HepG2 (cell line): ENCODE measurements around the gene CARD8. TPM values are rescaled to one million over a fixed set of nuclear protein-coding genes. Genes with fewer than 3 reads are reported as not detected.

Experiments
- GFI1 ChIP-seq: sonication (generic); formaldehyde crosslinking; IDR thresholded peaks from 2 replicates; pipeline ENCODE4 v1.5.0; 2020; ENCODE audit warnings: missing genetic modification reagents, mild to moderate bottlenecking, borderline replicate concordance
- GMEB1 ChIP-seq: sonication (generic); formaldehyde crosslinking; IDR thresholded peaks from 2 replicates; pipeline ENCODE4 v1.5.1; 2020; ENCODE audit warnings: missing genetic modification reagents, mild to moderate bottlenecking, borderline replicate concordance
- HDAC2 ChIP-seq: sonication (generic); formaldehyde crosslinking; IDR thresholded peaks from 2 replicates; pipeline ENCODE4 v1.4.0; 2020; ENCODE audit warnings: missing genetic modification reagents
- NR3C1 ChIP-seq: sonication (generic); formaldehyde crosslinking; IDR thresholded peaks from 2 replicates; pipeline ENCODE4 v1.4.0; 2020; ENCODE audit warnings: missing genetic modification reagents
- PHF20 ChIP-seq: sonication (generic); formaldehyde crosslinking; IDR thresholded peaks from 2 replicates; pipeline ENCODE4 v1.5.0; 2020; ENCODE audit warnings: mild to moderate bottlenecking, missing genetic modification reagents
- RBM22 ChIP-seq: fragments of 200-400 bp; formaldehyde crosslinking; optimal IDR thresholded peaks from 2 replicates; pipeline ENCODE3; 2017; ENCODE audit warnings: mild to moderate bottlenecking, low read length, moderate library complexity
- SNAI1 ChIP-seq: sonication (generic); formaldehyde crosslinking; IDR thresholded peaks from 2 replicates; pipeline ENCODE4 v1.5.0; 2020; ENCODE audit warnings: mild to moderate bottlenecking, missing genetic modification reagents, borderline replicate concordance
- SP4 ChIP-seq: sonication (generic); formaldehyde crosslinking; IDR thresholded peaks from 2 replicates; pipeline ENCODE4 v1.8.1; 2023; ENCODE audit warnings: mild to moderate bottlenecking, missing genetic modification reagents
- SRF ChIP-seq: IDR thresholded peaks from 2 replicates; pipeline ENCODE4 v1.6.1; 2011; ENCODE audit warnings: mild to moderate bottlenecking, low read depth, low read length, moderate library complexity
- SRSF9 ChIP-seq: fragments of 200-400 bp; formaldehyde crosslinking; IDR thresholded peaks from 2 replicates; pipeline ENCODE4 v1.6.1; 2018; ENCODE audit warnings: borderline replicate concordance, mild to moderate bottlenecking, low read depth, low read length; ENCODE audit not compliant: insufficient read depth, poor library complexity, severe bottlenecking
- TFDP1 ChIP-seq: IDR thresholded peaks from 2 replicates; pipeline ENCODE4 v1.6.1; 2016; ENCODE audit warnings: missing compliant biosample characterization, missing genetic modification reagents, borderline replicate concordance
- ZFP1 ChIP-seq: IDR thresholded peaks from 2 replicates; pipeline ENCODE4 v1.6.1; 2016
- ZNF12 ChIP-seq: sonication (generic); formaldehyde crosslinking; IDR thresholded peaks from 2 replicates; pipeline ENCODE4 v1.5.0; 2020; ENCODE audit warnings: missing genetic modification reagents
- ZNF280B ChIP-seq: sonication (generic); formaldehyde crosslinking; IDR thresholded peaks from 2 replicates; pipeline ENCODE4 v1.5.0; 2020; ENCODE audit warnings: missing genetic modification reagents, mild to moderate bottlenecking, borderline replicate concordance
- ZNF496 ChIP-seq: sonication (generic); formaldehyde crosslinking; IDR thresholded peaks from 2 replicates; pipeline ENCODE4 v1.8.1; 2023; ENCODE audit warnings: mild to moderate bottlenecking, moderate library complexity, missing genetic modification reagents; ENCODE audit not compliant: insufficient replicate concordance
- ZNF597 ChIP-seq: sonication (generic); formaldehyde crosslinking; IDR thresholded peaks from 2 replicates; pipeline ENCODE4 v1.5.0; 2020; ENCODE audit warnings: missing genetic modification reagents
- ZNF605 ChIP-seq: sonication (generic); formaldehyde crosslinking; IDR thresholded peaks from 2 replicates; pipeline ENCODE4 v1.8.0; 2022; ENCODE audit warnings: mild to moderate bottlenecking, missing genetic modification reagents
- ZNF691 ChIP-seq: sonication (generic); formaldehyde crosslinking; IDR thresholded peaks from 2 replicates; pipeline ENCODE4 v1.4.0; 2020; ENCODE audit warnings: missing genetic modification reagents, low read depth, mild to moderate bottlenecking, borderline replicate concordance
- ZNF747 ChIP-seq: sonication (generic); formaldehyde crosslinking; IDR thresholded peaks from 2 replicates; pipeline ENCODE4 v1.8.1; 2023; ENCODE audit warnings: missing genetic modification reagents, mild to moderate bottlenecking, borderline replicate concordance
- ZXDC ChIP-seq: sonication (generic); formaldehyde crosslinking; IDR thresholded peaks from 2 replicates; pipeline ENCODE4 v1.5.0; 2020; ENCODE audit warnings: mild to moderate bottlenecking, missing genetic modification reagents
- polyA plus RNA-seq, 8 experiments: library from polyadenylated mRNA; depleted of rRNA in 3 of 8; stranded (reverse) in 7 of 8; unstranded in 1 of 8; fragments of >200 nt; fragmentation: Illumina TruSeq in 4 of 8; extraction: Trizol in 4 of 8; gene quantifications; 2 replicates each; pipeline versions ENCODE4 v1.2.1 to v1.2.3, GENCODE V29; 2011 to 2016; ENCODE audit warnings: low read depth in 4 of 8, missing spikeins in 1 of 8, mixed read lengths in 1 of 8; ENCODE audit not compliant: insufficient read depth in 1 of 8
- total RNA-seq, 5 experiments: library from RNA; depleted of rRNA; stranded (reverse); fragments of >200 nt; fragmentation: Illumina TruSeq; extraction: Trizol; gene quantifications; 2 replicates each; pipeline ENCODE4 v1.2.3, GENCODE V29; 2016; ENCODE audit warnings: low read depth in 1 of 5

Gene CARD8
- total and polyA plus RNA-seq, 2 of the 13 experiments (the other 11 are each of a cell fraction or from before 2014, with no cell fraction given): 15.0 to 19.2 TPM

GRCh38 chr19:48290771-48291488 lies 35.2 kb upstream of the CARD8 start (continued):
- 0 out of 2 replicates have a peak, but pooled peaks have one; percentile 4 for TF ChIP-seq HDAC2 (CRISPR knock-in tag)
- no peak for TF ChIP-seq SNAI1
- TF ChIP-seq RBM22: no peak
- TF ChIP-seq TFDP1: no peak
- no peak for TF ChIP-seq ZNF12
- no peak for TF ChIP-seq SRF
- no peak for TF ChIP-seq SRSF9
- no peak for TF ChIP-seq ZNF691 (CRISPR knock-in tag)
- no peak for TF ChIP-seq ZNF597 (CRISPR knock-in tag)
- no peak for TF ChIP-seq ZNF747 (CRISPR knock-in tag)
- no peak for TF ChIP-seq GMEB1 (CRISPR knock-in tag)
- no peak for TF ChIP-seq ZXDC (CRISPR knock-in tag)
- no peak for TF ChIP-seq PHF20
- TF ChIP-seq ZFP1: no peak
- TF ChIP-seq ZNF280B (CRISPR knock-in tag): no peak
- TF ChIP-seq GFI1 (CRISPR knock-in tag): 0 out of 2 replicates have a peak, but pooled peaks have one; percentile 17
- TF ChIP-seq SP4: peak; percentile 31; the same call in 1 of the 2 replicates
- TF ChIP-seq NR3C1 (CRISPR knock-in tag): no peak
- 0 out of 2 replicates have a peak, but pooled peaks have one; percentile 47 for TF ChIP-seq ZNF605 (CRISPR knock-in tag)
- TF ChIP-seq ZNF496 (CRISPR knock-in tag): no peak
